Cardiac septum (tissue), 1 donor: ENCODE data around the gene GNA12. TPM values are rescaled to one million over a fixed set of nuclear protein-coding genes. Genes with fewer than 3 reads are reported as not detected.

Source experiments
- total RNA-seq: library from RNA; stranded (reverse); fragmentation: NEBNext Ultra II Directional; extraction: Animal tissue kit (Norgen Biotek cat#: 25700); gene quantifications from one replicate; pipeline ENCODE4 v1.2.1, GENCODE V29; 2021
- donor health status: DM: no; HTN: no; CAD: no.

Gene GNA12
- total RNA-seq, 1 donor from 2014 or later: 33.7 TPM

Other genes with a start within 250 kb of the GNA12 start
- gene TTYH3, start 212.3 kb downstream of the GNA12 start, total RNA-seq: 17.1 TPM
- 0.08 TPM for gene AMZ1, start 156.1 kb downstream of the GNA12 start, total RNA-seq
- 0.32 TPM for gene CARD11, start 199.6 kb upstream of the GNA12 start, total RNA-seq